GM23338 (cell line): Measurements from ENCODE around the gene CAPN9. TPM values are rescaled to one million over a fixed set of nuclear protein-coding genes. Genes with fewer than 3 reads are reported as not detected.

ENCODE experiments used
- ATAC-seq: fragments of 200-7000 bp; cut with Tn5 transposase; 3 replicates; pipeline ENCODE4 v1.9.1; 2020
- DNase-seq: peaks from one replicate; pipeline ENCODE4 v3.0.0-alpha.2; 2015; ENCODE audit warnings: low spot score
- H2AFZ ChIP-seq: fragments of 200-600 bp; sonication (generic); 2 replicates; pipeline ENCODE4 v1.8.0; 2016; ENCODE audit warnings: antibody characterized with exemption, mild to moderate bottlenecking, moderate library complexity
- H3F3A ChIP-seq: fragments of 200-600 bp; sonication (generic); replicated peaks from 2 replicates; pipeline ENCODE4 v1.8.0; 2017; ENCODE audit warnings: antibody characterized with exemption, mixed run types, low read depth
- H3K27ac ChIP-seq: fragments of 200-600 bp; sonication (generic); 2 replicates; pipeline ENCODE4 v1.6.1; 2016; ENCODE audit warnings: low read depth
- H3K27me3 ChIP-seq: fragments of 200-600 bp; sonication (generic); 2 replicates; pipeline ENCODE4 v1.8.0; 2016; ENCODE audit warnings: mild to moderate bottlenecking, mixed run types, moderate library complexity; ENCODE audit not compliant: insufficient read depth
- H3K36me3 ChIP-seq: fragments of 200-600 bp; sonication (generic); 2 replicates; pipeline ENCODE4 v1.8.0; 2016; ENCODE audit warnings: mild to moderate bottlenecking; ENCODE audit not compliant: insufficient read depth
- H3K4me1 ChIP-seq: fragments of 200-600 bp; sonication (generic); 2 replicates; pipeline ENCODE4 v1.8.0; 2016; ENCODE audit warnings: mild to moderate bottlenecking, moderate library complexity; ENCODE audit not compliant: insufficient read depth
- H3K4me2 ChIP-seq: fragments of 200-600 bp; sonication (generic); 2 replicates; pipeline ENCODE4 v1.7.1; 2017; ENCODE audit warnings: mixed run types
- H3K4me3 ChIP-seq: fragments of 200-600 bp; sonication (generic); 2 replicates; pipeline ENCODE4 v1.6.1; 2016; ENCODE audit warnings: mixed run types
- H3K79me2 ChIP-seq: fragments of 200-600 bp; sonication (generic); replicated peaks from 2 replicates; pipeline ENCODE4 v1.8.0; 2017; ENCODE audit warnings: mild to moderate bottlenecking; ENCODE audit not compliant: insufficient read depth
- H3K9me2 ChIP-seq: fragments of 200-600 bp; sonication (generic); 2 replicates; pipeline ENCODE4 v1.8.0; 2017; ENCODE audit not compliant: insufficient read depth
- H4K20me1 ChIP-seq: fragments of 200-600 bp; sonication (generic); replicated peaks from 2 replicates; pipeline ENCODE4 v1.8.0; 2017; ENCODE audit warnings: mild to moderate bottlenecking; ENCODE audit not compliant: insufficient read depth
- H3K27ac Mint-ChIP-seq: 2 replicates; pipeline ENCODE4 v1.8.0; 2020; ENCODE audit warnings: inconsistent platforms, mild to moderate bottlenecking, moderate library complexity, mixed read lengths
- H3K27me3 Mint-ChIP-seq: 3 replicates; pipeline ENCODE4 v1.8.0; 2022; ENCODE audit warnings: low read depth, mild to moderate bottlenecking, moderate library complexity, mixed read lengths, inconsistent platforms; ENCODE audit not compliant: insufficient read depth, poor library complexity
- H3K36me3 Mint-ChIP-seq: 3 replicates; pipeline ENCODE4 v1.8.0; 2021; ENCODE audit warnings: low read depth, mild to moderate bottlenecking, inconsistent platforms, moderate library complexity, mixed read lengths
- H3K4me1 Mint-ChIP-seq: 3 replicates; pipeline ENCODE4 v1.8.0; 2020; ENCODE audit warnings: mild to moderate bottlenecking, inconsistent platforms, mixed read lengths
- H3K4me3 Mint-ChIP-seq: 3 replicates; pipeline ENCODE4 v1.8.0; 2021; ENCODE audit warnings: moderate library complexity, mild to moderate bottlenecking, inconsistent platforms, mixed read lengths
- H3K9me3 Mint-ChIP-seq: 3 replicates; pipeline ENCODE4 v1.8.0; 2020; ENCODE audit warnings: moderate library complexity, mild to moderate bottlenecking, inconsistent platforms, mixed read lengths
- CREB1 ChIP-seq: fragments of 250-450 bp; sonication (Bioruptor Pico); IDR thresholded peaks from 2 replicates; pipeline ENCODE4 v1.5.0; 2020; ENCODE audit warnings: low read depth, mild to moderate bottlenecking, moderate library complexity
- EZH2 ChIP-seq: fragments of 200-600 bp; sonication (generic); IDR thresholded peaks from one replicate; pipeline ENCODE4 v1.8.0; 2017; ENCODE audit warnings: antibody characterized with exemption, mild to moderate bottlenecking, low read depth; ENCODE audit not compliant: unreplicated experiment
- EZH2phosphoT487 ChIP-seq: fragments of 200-600 bp; sonication (generic); IDR thresholded peaks from one replicate; pipeline ENCODE4 v1.8.1; 2018; ENCODE audit warnings: antibody characterized with exemption; ENCODE audit not compliant: unreplicated experiment
- JUNB ChIP-seq: IDR thresholded peaks from one replicate; pipeline ENCODE4 v1.6.1; 2016; ENCODE audit warnings: antibody characterized with exemption; ENCODE audit not compliant: unreplicated experiment
- POLR2AphosphoS5 ChIP-seq: IDR thresholded peaks from 2 replicates; pipeline ENCODE4 v1.6.1; 2016; ENCODE audit warnings: antibody characterized with exemption, low read depth
- STAT1 ChIP-seq: IDR thresholded peaks from one replicate; pipeline ENCODE4 v1.6.1; 2016; ENCODE audit warnings: antibody characterized with exemption; ENCODE audit not compliant: unreplicated experiment
- ZNF331 ChIP-seq: fragments of 250-450 bp; sonication (Bioruptor Pico); IDR thresholded peaks from 2 replicates; pipeline ENCODE4 v1.5.0; 2020; ENCODE audit warnings: low read depth, mild to moderate bottlenecking, moderate library complexity
- polyA plus RNA-seq: library from polyadenylated mRNA; unstranded; fragments of >200 nt; fragmentation: Nextera tagmentation; extraction: Ambion mirVana; gene quantifications from 2 replicates; pipeline ENCODE4 v1.2.1, GENCODE V29; 2016
- total RNA-seq: library from RNA; depleted of rRNA; stranded (reverse); fragments of >200 nt; shearing (Covaris generic); gene quantifications from 2 replicates; pipeline ENCODE4 v1.2.3, GENCODE V29; 2014
- TF ChIP-seq, protein P1 (sequence below), 2 experiments: fragments of 200-600 bp in 1 of 2; sonication (generic) in 1 of 2; conservative IDR thresholded peaks; 2 replicates each; pipeline versions ENCODE4 v1.5.1 to v1.6.1; 2016 to 2017; ENCODE audit warnings: antibody characterized with exemption in 2 of 2, low read depth in 2 of 2, mild to moderate bottlenecking in 2 of 2, moderate library complexity in 1 of 2
- TF ChIP-seq, protein P2 (sequence below): IDR thresholded peaks from 2 replicates; pipeline ENCODE4 v1.6.1; 2016; ENCODE audit warnings: antibody characterized with exemption
- TF ChIP-seq, protein P3 (sequence below): IDR thresholded peaks from one replicate; pipeline ENCODE4 v1.6.1; 2018; ENCODE audit warnings: antibody characterized with exemption; ENCODE audit not compliant: unreplicated experiment
- TF ChIP-seq, protein P4 (sequence below): fragments of 250-450 bp; sonication (Bioruptor Pico); IDR thresholded peaks from 2 replicates; pipeline ENCODE4 v1.5.0; 2020; ENCODE audit warnings: mild to moderate bottlenecking, moderate library complexity

Gene CAPN9
- total and polyA plus RNA-seq, 2 experiments from 2014 or later: 0.07 TPM; not detected in 1

DNA sequence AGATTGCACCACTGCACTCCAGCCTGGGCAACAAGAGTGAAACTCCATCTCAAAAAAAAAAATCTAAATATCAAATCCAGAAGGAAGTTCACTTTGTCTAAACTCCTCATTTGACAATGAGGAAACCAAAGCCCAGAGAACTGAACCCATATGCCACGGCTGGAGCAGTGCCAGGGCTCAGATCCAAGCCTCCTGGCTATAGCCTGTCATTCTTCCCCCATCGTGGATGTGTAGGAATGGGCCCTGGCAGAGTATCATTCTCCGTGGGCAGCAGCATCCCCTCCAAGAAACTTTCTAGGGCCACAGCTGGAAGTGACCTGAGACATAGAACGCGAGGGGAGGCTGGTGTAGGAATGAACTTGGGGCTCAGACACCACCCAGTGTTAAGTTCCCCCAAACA is 47.2 kb downstream of the CAPN9 start (continued):
- TF ChIP-seq, protein P1, sequence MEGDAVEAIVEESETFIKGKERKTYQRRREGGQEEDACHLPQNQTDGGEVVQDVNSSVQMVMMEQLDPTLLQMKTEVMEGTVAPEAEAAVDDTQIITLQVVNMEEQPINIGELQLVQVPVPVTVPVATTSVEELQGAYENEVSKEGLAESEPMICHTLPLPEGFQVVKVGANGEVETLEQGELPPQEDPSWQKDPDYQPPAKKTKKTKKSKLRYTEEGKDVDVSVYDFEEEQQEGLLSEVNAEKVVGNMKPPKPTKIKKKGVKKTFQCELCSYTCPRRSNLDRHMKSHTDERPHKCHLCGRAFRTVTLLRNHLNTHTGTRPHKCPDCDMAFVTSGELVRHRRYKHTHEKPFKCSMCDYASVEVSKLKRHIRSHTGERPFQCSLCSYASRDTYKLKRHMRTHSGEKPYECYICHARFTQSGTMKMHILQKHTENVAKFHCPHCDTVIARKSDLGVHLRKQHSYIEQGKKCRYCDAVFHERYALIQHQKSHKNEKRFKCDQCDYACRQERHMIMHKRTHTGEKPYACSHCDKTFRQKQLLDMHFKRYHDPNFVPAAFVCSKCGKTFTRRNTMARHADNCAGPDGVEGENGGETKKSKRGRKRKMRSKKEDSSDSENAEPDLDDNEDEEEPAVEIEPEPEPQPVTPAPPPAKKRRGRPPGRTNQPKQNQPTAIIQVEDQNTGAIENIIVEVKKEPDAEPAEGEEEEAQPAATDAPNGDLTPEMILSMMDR (conservative IDR thresholded peaks at IDR 0.05; ENCODE audit: low read depth in 2 of 2): no peak
- TF ChIP-seq EZH2: no peak

DNA sequence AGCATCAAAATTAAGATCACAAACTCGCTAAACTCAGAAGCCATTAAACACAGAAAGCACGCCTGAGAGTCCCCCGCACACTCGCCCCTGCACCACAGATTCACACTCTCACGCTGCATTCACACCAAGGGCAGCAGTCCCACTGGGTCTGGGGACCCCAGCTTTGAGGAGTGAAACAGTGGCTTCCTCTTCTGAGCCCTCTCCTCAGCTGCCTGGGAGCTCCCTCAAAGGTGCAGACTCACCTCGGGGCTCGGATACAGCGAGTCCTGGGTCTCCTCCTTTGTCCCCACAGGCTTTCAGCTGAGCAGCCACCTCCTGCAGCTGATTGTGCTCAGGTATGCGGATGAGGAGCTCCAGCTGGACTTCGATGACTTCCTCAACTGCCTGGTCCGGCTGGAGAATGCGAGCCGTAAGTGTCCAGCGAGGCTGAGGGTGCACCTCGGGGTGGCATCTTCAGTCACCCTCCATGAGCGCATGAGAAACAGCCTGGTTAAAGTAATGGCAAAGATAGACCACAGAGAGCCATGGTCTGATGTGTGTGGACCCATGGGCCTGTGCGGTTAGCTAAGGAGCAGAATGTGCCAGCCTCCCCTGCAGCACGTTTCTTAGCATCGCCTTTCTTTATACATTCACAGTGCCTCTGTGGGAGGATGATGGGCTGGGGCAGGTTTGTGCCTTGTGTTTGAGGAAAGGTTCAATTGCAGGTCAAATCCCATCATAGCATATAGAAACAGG is 47.9 kb downstream of the CAPN9 start:
- no peaks in the 10 kb centered on the region for H3K36me3 ChIP-seq
- H3K79me2 ChIP-seq: no peaks in the 10 kb centered on the region
- H4K20me1 ChIP-seq: no peaks in the 10 kb centered on the region
- H3K27ac ChIP-seq: no peak overlapping the region
- no peaks in the 10 kb centered on the region for H3K9me3 Mint-ChIP-seq
- H3K36me3 Mint-ChIP-seq: no peaks in the 10 kb centered on the region
- H3K4me1 ChIP-seq: no peaks in the 10 kb centered on the region
- H3F3A ChIP-seq: no peaks in the 10 kb centered on the region
- peak; percentile 16; the same call in 1 of the 3 replicates for ATAC-seq
- peaks cover 3% of the 10 kb centered on the region; the same call in 2 of the 3 replicates for H3K4me1 Mint-ChIP-seq
- no peaks in the 10 kb centered on the region for H3K9me2 ChIP-seq
- H3K4me3 ChIP-seq: no peak overlapping the region
- no peak overlapping the region for H2AFZ ChIP-seq
- DNase-seq: no peak
- H3K4me2 ChIP-seq: no peak overlapping the region
- H3K4me3 Mint-ChIP-seq: no peak overlapping the region
- H3K27ac Mint-ChIP-seq: no peak overlapping the region
- H3K27me3 Mint-ChIP-seq: no peaks in the 10 kb centered on the region
- peaks cover 15% of the 10 kb centered on the region; the same call in 1 of the 2 replicates for H3K27me3 ChIP-seq
- TF ChIP-seq STAT1: no peak
- TF ChIP-seq, protein P2, sequence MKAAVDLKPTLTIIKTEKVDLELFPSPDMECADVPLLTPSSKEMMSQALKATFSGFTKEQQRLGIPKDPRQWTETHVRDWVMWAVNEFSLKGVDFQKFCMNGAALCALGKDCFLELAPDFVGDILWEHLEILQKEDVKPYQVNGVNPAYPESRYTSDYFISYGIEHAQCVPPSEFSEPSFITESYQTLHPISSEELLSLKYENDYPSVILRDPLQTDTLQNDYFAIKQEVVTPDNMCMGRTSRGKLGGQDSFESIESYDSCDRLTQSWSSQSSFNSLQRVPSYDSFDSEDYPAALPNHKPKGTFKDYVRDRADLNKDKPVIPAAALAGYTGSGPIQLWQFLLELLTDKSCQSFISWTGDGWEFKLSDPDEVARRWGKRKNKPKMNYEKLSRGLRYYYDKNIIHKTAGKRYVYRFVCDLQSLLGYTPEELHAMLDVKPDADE: no peak
- TF ChIP-seq, protein P3, sequence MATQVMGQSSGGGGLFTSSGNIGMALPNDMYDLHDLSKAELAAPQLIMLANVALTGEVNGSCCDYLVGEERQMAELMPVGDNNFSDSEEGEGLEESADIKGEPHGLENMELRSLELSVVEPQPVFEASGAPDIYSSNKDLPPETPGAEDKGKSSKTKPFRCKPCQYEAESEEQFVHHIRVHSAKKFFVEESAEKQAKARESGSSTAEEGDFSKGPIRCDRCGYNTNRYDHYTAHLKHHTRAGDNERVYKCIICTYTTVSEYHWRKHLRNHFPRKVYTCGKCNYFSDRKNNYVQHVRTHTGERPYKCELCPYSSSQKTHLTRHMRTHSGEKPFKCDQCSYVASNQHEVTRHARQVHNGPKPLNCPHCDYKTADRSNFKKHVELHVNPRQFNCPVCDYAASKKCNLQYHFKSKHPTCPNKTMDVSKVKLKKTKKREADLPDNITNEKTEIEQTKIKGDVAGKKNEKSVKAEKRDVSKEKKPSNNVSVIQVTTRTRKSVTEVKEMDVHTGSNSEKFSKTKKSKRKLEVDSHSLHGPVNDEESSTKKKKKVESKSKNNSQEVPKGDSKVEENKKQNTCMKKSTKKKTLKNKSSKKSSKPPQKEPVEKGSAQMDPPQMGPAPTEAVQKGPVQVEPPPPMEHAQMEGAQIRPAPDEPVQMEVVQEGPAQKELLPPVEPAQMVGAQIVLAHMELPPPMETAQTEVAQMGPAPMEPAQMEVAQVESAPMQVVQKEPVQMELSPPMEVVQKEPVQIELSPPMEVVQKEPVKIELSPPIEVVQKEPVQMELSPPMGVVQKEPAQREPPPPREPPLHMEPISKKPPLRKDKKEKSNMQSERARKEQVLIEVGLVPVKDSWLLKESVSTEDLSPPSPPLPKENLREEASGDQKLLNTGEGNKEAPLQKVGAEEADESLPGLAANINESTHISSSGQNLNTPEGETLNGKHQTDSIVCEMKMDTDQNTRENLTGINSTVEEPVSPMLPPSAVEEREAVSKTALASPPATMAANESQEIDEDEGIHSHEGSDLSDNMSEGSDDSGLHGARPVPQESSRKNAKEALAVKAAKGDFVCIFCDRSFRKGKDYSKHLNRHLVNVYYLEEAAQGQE: no peak
- TF ChIP-seq CREB1 (CRISPR knock-in tag): no peak
- TF ChIP-seq EZH2phosphoT487: no peak
- TF ChIP-seq, protein P4, sequence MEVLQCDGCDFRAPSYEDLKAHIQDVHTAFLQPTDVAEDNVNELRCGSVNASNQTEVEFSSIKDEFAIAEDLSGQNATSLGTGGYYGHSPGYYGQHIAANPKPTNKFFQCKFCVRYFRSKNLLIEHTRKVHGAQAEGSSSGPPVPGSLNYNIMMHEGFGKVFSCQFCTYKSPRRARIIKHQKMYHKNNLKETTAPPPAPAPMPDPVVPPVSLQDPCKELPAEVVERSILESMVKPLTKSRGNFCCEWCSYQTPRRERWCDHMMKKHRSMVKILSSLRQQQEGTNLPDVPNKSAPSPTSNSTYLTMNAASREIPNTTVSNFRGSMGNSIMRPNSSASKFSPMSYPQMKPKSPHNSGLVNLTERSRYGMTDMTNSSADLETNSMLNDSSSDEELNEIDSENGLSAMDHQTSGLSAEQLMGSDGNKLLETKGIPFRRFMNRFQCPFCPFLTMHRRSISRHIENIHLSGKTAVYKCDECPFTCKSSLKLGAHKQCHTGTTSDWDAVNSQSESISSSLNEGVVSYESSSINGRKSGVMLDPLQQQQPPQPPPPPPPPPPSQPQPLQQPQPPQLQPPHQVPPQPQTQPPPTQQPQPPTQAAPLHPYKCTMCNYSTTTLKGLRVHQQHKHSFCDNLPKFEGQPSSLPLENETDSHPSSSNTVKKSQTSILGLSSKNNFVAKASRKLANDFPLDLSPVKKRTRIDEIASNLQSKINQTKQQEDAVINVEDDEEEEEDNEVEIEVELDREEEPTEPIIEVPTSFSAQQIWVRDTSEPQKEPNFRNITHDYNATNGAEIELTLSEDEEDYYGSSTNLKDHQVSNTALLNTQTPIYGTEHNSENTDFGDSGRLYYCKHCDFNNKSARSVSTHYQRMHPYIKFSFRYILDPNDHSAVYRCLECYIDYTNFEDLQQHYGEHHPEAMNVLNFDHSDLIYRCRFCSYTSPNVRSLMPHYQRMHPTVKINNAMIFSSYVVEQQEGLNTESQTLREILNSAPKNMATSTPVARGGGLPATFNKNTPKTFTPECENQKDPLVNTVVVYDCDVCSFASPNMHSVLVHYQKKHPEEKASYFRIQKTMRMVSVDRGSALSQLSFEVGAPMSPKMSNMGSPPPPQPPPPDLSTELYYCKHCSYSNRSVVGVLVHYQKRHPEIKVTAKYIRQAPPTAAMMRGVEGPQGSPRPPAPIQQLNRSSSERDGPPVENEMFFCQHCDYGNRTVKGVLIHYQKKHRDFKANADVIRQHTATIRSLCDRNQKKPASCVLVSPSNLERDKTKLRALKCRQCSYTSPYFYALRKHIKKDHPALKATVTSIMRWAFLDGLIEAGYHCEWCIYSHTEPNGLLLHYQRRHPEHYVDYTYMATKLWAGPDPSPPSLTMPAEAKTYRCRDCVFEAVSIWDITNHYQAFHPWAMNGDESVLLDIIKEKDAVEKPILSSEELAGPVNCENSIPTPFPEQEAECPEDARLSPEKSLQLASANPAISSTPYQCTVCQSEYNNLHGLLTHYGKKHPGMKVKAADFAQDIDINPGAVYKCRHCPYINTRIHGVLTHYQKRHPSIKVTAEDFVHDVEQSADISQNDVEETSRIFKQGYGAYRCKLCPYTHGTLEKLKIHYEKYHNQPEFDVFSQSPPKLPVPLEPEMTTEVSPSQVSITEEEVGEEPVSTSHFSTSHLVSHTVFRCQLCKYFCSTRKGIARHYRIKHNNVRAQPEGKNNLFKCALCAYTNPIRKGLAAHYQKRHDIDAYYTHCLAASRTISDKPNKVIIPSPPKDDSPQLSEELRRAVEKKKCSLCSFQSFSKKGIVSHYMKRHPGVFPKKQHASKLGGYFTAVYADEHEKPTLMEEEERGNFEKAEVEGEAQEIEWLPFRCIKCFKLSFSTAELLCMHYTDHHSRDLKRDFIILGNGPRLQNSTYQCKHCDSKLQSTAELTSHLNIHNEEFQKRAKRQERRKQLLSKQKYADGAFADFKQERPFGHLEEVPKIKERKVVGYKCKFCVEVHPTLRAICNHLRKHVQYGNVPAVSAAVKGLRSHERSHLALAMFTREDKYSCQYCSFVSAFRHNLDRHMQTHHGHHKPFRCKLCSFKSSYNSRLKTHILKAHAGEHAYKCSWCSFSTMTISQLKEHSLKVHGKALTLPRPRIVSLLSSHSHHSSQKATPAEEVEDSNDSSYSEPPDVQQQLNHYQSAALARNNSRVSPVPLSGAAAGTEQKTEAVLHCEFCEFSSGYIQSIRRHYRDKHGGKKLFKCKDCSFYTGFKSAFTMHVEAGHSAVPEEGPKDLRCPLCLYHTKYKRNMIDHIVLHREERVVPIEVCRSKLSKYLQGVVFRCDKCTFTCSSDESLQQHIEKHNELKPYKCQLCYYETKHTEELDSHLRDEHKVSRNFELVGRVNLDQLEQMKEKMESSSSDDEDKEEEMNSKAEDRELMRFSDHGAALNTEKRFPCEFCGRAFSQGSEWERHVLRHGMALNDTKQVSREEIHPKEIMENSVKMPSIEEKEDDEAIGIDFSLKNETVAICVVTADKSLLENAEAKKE (CRISPR knock-in tag): no peak
- TF ChIP-seq POLR2AphosphoS5: no peak
- TF ChIP-seq ZNF331 (CRISPR knock-in tag): no peak
- no peak for TF ChIP-seq JUNB
